ENCODE measurements around the gene PCBP3.

DNA sequence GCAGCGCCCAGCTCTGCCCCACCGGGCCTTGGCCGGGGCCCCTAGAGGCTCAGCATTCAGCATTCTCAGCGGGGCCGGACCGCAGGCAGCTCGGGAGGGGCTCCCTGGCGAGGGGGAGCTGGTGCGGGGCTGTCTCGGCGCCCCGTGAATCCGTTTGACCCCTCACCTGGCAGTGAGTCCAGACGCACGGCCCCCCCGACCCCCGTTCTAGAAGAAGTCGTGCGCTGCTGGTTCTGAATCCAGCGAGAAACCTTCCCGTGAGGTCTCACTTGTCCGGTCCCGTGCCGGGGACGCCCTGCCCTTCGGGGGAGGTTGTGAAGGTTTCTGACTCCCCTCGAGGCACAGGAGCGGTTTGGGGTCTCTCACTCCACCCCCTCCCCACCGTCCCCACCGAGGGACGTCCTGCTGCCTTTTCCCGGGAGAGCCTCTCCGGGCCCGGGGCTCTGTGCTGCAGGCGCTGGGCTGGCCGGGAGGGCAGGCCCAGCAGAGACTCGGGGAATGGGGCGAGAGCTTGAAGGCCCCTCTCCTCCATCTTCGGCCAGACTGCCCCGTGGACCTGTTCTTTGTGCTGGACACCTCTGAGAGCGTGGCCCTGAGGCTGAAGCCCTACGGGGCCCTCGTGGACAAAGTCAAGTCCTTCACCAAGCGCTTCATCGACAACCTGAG lies 338.7 kb downstream of the PCBP3 start:
- TF ChIP-seq CTCF (IDR thresholded peaks at IDR 0.05; ENCODE audit: insufficient read depth, low read length), result no peak
- TF ChIP-seq, protein P1, sequence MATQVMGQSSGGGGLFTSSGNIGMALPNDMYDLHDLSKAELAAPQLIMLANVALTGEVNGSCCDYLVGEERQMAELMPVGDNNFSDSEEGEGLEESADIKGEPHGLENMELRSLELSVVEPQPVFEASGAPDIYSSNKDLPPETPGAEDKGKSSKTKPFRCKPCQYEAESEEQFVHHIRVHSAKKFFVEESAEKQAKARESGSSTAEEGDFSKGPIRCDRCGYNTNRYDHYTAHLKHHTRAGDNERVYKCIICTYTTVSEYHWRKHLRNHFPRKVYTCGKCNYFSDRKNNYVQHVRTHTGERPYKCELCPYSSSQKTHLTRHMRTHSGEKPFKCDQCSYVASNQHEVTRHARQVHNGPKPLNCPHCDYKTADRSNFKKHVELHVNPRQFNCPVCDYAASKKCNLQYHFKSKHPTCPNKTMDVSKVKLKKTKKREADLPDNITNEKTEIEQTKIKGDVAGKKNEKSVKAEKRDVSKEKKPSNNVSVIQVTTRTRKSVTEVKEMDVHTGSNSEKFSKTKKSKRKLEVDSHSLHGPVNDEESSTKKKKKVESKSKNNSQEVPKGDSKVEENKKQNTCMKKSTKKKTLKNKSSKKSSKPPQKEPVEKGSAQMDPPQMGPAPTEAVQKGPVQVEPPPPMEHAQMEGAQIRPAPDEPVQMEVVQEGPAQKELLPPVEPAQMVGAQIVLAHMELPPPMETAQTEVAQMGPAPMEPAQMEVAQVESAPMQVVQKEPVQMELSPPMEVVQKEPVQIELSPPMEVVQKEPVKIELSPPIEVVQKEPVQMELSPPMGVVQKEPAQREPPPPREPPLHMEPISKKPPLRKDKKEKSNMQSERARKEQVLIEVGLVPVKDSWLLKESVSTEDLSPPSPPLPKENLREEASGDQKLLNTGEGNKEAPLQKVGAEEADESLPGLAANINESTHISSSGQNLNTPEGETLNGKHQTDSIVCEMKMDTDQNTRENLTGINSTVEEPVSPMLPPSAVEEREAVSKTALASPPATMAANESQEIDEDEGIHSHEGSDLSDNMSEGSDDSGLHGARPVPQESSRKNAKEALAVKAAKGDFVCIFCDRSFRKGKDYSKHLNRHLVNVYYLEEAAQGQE (IDR thresholded peaks at IDR 0.05; ENCODE audit: insufficient replicate concordance, low read depth), result no peak
- no peak for TF ChIP-seq SPI1 (IDR thresholded peaks at IDR 0.05; ENCODE audit: borderline replicate concordance, low read depth)
- TF ChIP-seq POLR2AphosphoS5 (IDR thresholded peaks at IDR 0.05; ENCODE audit: low read depth), result no peak
- TF ChIP-seq GABPA (IDR thresholded peaks at IDR 0.05; ENCODE audit: low read depth), result no peak
